A673 (cell line): Measurements from ENCODE around the gene ARRB1. TPM values are rescaled to one million over a fixed set of nuclear protein-coding genes. Genes with fewer than 3 reads are reported as not detected.

Source experiments
- BruUV-seq: library from RNA; stranded (reverse); fragments of 400-500 nt; replicated peaks from 2 replicates; lab custom pipeline; 2021; lab: Mats Ljungman, UMichigan
- CTCF ChIA-PET: fragments of 300-600 bp; sonication (Branson Sonifier 250); formaldehyde crosslinking; loops from one replicate; lab custom pipeline; 2022; ENCODE audit warnings: antibody characterized with exemption; lab: Charles Lee
- POLR2A ChIA-PET: fragments of 300-600 bp; sonication (Branson Sonifier 250); formaldehyde crosslinking; loops from one replicate; lab custom pipeline; 2022; ENCODE audit warnings: antibody characterized with exemption; ENCODE audit not compliant: low non-redundant PET; lab: Charles Lee
- DNase-seq: peaks from one replicate; pipeline ENCODE4 v3.0.0-alpha.2; 2015; ENCODE audit warnings: low spot score
- H3K27ac ChIP-seq: fragments of 200-600 bp; sonication (generic); 2 replicates; pipeline ENCODE4 v1.5.1; 2016; ENCODE audit warnings: mixed run types, low read depth, mild to moderate bottlenecking, mixed read lengths, antibody characterized with exemption, low read length; ENCODE audit not compliant: poor library complexity, severe bottlenecking
- H3K27me3 ChIP-seq: fragments of 200-600 bp; sonication (generic); replicated peaks from 2 replicates; pipeline ENCODE4 v1.6.1; 2017; ENCODE audit warnings: mixed run types, low read depth, mild to moderate bottlenecking, mixed read lengths, antibody characterized with exemption, low read length; ENCODE audit not compliant: insufficient read depth, poor library complexity
- H3K36me3 ChIP-seq: fragments of 200-600 bp; sonication (generic); 2 replicates; pipeline ENCODE4 v1.6.1; 2016; ENCODE audit warnings: mixed run types, mild to moderate bottlenecking, mixed read lengths, antibody characterized with exemption, low read length; ENCODE audit not compliant: insufficient read depth, poor library complexity, severe bottlenecking
- H3K4me1 ChIP-seq: fragments of 200-600 bp; sonication (generic); 2 replicates; pipeline ENCODE4 v1.6.1; 2017; ENCODE audit warnings: mixed run types, mild to moderate bottlenecking, mixed read lengths, antibody characterized with exemption, low read length; ENCODE audit not compliant: insufficient read depth, poor library complexity, severe bottlenecking
- H3K4me3 ChIP-seq: fragments of 200-600 bp; sonication (generic); 2 replicates; pipeline ENCODE4 v1.5.1; 2016; ENCODE audit warnings: low read depth, mixed run types, mild to moderate bottlenecking, mixed read lengths, low read length; ENCODE audit not compliant: poor library complexity, severe bottlenecking
- H3K9me3 ChIP-seq: fragments of 200-600 bp; sonication (generic); 2 replicates; pipeline ENCODE4 v1.6.1; 2016; ENCODE audit warnings: mixed run types, low read depth, mild to moderate bottlenecking, mixed read lengths, antibody characterized with exemption, low read length; ENCODE audit not compliant: poor library complexity, severe bottlenecking
- EZH2 ChIP-seq: fragments of 200-600 bp; sonication (generic); IDR thresholded peaks from 2 replicates; pipeline ENCODE4 v1.6.1; 2017; ENCODE audit warnings: borderline replicate concordance, low read depth, mild to moderate bottlenecking, mixed read lengths, antibody characterized with exemption, low read length; ENCODE audit not compliant: poor library complexity, severe bottlenecking
- intact Hi-C: fragments of 100-400 bp; cut with micrococcal nuclease; formaldehyde crosslinking; loops from one replicate; pipeline ENCODE4 v1.10.0; 2022; ENCODE audit not compliant: unreplicated experiment
- total RNA-seq: library from RNA; stranded (reverse); gene quantifications from 2 replicates; pipeline ENCODE4 v1.2.3, GENCODE V29; 2021
- TF ChIP-seq, protein P1 (sequence below): fragments of 300-800, 200-600 bp; sonication (generic); conservative IDR thresholded peaks from 2 replicates; pipeline ENCODE4 v1.5.1; 2017; ENCODE audit warnings: low read depth, mild to moderate bottlenecking, antibody characterized with exemption, low read length, moderate library complexity, mixed read lengths

Gene ARRB1
- total RNA-seq, 1 experiment from 2014 or later, result 37.8 TPM

DNA sequence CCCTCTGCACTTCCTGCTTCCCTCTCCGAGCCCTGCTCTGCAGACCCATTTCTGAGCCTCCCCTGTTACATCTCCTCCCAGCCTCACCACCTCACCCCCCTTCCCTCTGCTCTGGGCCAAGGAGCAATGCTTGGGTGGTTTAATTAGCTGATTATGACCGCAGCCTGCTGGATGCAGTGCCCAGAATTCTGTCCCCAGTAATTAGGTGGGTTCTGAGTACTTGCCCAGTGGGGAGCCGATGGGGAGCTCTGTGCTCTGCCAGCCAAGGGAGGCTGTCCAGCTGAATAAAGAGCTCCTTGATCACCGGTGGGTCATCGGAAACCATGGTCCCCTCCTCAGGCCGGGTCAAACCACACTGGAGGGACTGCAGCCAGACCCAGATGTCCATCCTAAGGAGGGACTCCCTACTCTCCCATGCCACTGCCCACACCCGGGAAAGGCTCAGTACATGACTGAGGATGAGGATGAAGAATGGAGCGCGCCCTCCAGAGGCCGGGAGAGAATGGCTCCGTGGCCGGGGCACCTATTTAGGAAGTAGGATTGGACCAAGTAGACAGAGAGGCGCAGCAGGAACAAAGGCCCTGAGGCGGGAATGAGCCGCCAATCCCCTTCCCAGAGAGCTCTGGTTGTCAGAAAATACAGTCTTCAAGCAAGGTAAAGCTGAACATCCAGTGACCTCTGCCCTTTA is 9.1 kb downstream of the ARRB1 start:
- intact Hi-C loops, result no loop called here
- peaks cover 94% of the 10 kb centered on the region for H3K4me1 ChIP-seq
- TF ChIP-seq EZH2, result no peak
- TF ChIP-seq, protein P1, sequence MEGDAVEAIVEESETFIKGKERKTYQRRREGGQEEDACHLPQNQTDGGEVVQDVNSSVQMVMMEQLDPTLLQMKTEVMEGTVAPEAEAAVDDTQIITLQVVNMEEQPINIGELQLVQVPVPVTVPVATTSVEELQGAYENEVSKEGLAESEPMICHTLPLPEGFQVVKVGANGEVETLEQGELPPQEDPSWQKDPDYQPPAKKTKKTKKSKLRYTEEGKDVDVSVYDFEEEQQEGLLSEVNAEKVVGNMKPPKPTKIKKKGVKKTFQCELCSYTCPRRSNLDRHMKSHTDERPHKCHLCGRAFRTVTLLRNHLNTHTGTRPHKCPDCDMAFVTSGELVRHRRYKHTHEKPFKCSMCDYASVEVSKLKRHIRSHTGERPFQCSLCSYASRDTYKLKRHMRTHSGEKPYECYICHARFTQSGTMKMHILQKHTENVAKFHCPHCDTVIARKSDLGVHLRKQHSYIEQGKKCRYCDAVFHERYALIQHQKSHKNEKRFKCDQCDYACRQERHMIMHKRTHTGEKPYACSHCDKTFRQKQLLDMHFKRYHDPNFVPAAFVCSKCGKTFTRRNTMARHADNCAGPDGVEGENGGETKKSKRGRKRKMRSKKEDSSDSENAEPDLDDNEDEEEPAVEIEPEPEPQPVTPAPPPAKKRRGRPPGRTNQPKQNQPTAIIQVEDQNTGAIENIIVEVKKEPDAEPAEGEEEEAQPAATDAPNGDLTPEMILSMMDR, result no peak
- POLR2A ChIA-PET, result no interaction called here
- BruUV-seq, result no TSS peak
- H3K27ac ChIP-seq, result peak overlapping the region; percentile 84
- DNase-seq, result no peak
- H3K9me3 ChIP-seq, result no peaks in the 10 kb centered on the region
- H3K27me3 ChIP-seq, result no peaks in the 10 kb centered on the region
- no peak overlapping the region for H3K4me3 ChIP-seq
- CTCF ChIA-PET, result no interaction called here
- H3K36me3 ChIP-seq, result no peaks in the 10 kb centered on the region

DNA sequence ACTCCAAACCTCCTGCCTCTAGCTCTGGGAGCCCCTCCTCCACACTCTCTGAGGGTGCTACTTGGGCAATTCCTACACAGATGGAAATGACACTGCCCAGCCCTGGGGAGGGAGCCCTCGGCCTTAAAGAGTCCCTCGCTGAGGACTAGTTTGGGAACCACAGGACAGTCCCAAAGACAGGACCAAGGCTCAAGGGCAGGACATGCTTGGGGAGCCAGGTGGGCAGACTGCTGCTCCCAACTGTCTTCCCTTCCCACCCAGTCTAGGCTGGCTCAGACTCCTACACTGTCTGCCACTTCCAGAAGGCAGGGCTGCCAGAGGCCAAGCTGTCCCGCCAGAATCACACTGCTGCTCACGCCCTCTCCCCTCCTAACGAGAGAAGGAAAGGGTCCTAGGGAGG is 9.8 kb downstream of the ARRB1 start:
- Histone ChIP-seq H3K4me1 (peaks cover 96% of the 10 kb centered on the region), H3K4me3 (no peak overlapping the region), H3K27ac (peak overlapping the region; percentile 84), H3K36me3 (no peaks in the 10 kb centered on the region), H3K27me3 (no peaks in the 10 kb centered on the region), H3K9me3 (no peaks in the 10 kb centered on the region)
- ChIA-PET CTCF (no interaction called here), POLR2A (no interaction called here)
- intact Hi-C loops, result no loop called here
- TF ChIP-seq EZH2, result no peak
- TF ChIP-seq, protein P1, result no peak
- no TSS peak for BruUV-seq
- no peak for DNase-seq

DNA sequence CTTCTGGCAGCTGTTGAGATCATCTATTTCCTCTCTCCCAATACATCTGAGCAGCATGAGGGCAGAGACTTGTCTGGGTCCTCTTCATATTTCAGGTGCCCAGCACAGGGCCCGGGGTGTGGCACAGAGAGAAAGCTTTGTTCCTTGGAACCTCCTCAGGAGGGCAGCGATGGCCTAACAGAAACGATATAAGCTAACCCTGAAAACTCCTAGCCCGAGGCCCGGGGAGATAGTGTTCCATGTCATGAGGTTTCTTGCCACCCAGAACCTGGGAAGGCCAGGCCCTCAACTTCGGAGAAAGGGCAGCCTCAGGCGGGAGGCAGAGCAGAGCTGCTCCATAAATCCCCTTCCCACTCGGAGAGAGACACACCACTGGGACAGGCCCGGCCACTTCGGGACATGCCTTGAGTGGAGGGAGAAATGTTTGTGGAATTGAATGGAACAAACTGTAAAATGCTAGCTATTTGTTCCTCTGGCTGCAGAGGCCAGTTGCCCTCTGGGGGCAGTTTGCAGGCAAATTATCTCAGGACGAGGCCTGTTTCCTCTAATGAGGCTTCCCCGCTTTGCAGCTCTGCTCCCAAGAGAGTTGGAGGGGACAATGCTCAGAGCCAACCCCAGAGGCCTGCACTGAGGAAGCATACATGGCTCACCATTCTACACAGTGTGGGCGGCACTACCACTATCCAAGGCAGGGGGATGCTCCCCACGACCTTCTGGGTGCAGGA is 11.6 kb downstream of the ARRB1 start:
- H3K36me3 ChIP-seq, result no peaks in the 10 kb centered on the region
- CTCF ChIA-PET, result interaction anchor here (0.5 to 0.6 kb wide), 3 partner anchors 11 to 33 kb away, joined by 3 to 4 read pairs (median 3); no protein-coding TSS in a partner anchor
- POLR2A ChIA-PET, result interaction anchor here (1.0 kb wide), 1 partner anchor 214 kb away, joined by 3 read pairs; no protein-coding TSS in a partner anchor
- no TSS peak for BruUV-seq
- no peaks in the 10 kb centered on the region for H3K27me3 ChIP-seq
- DNase-seq, result peak; percentile 80
- H3K4me3 ChIP-seq, result no peak overlapping the region
- H3K4me1 ChIP-seq, result peaks cover 82% of the 10 kb centered on the region
- H3K9me3 ChIP-seq, result no peaks in the 10 kb centered on the region
- intact Hi-C loops, result no loop called here
- H3K27ac ChIP-seq, result peak overlapping the region; percentile 84
- no peak for TF ChIP-seq EZH2
- TF ChIP-seq, protein P1, result peak; percentile 37; the same call in 1 of the 2 replicates
